ENCODE data around the gene GLI3.
A peak's percentile ranks its signal among the peaks of the same experiment; 100 is the strongest.

GLI3 gene

GRCh38 chr7:42236976-42237810 is at the start of gene GLI3:
Gene GLI3, minus strand, starts transcription at chr7:42237209. Its CDS starts 13,956 bp downstream, at chr7:42223253.
- peak within 1 kb of the TSS; percentile 83 for H3K4me3 ChIP-seq (ENCODE audit: low read length)
- peak; percentile 94 for DNase-seq (ENCODE audit: low read depth)
- peak; percentile 35 for TF ChIP-seq CTCF (conservative IDR thresholded peaks at IDR 0.05; ENCODE audit: low read length)

GRCh38 chr7:42285383-42285824 is 48.4 kb upstream of the GLI3 start:
- TF ChIP-seq CTCF (conservative IDR thresholded peaks at IDR 0.05; ENCODE audit: low read length), result no peak
- no peak overlapping the region for H3K4me3 ChIP-seq (ENCODE audit: low read length)
- DNase-seq (ENCODE audit: low read depth), result no peak

- peak; percentile 26 for DNase-seq (ENCODE audit: low read depth)
- no peak for TF ChIP-seq CTCF (conservative IDR thresholded peaks at IDR 0.05; ENCODE audit: low read length)
Observed at GRCh38 chr7:42283553-42283952, 46.5 kb upstream of the GLI3 start.

GRCh38 chr7:42278344-42278743 is 41.3 kb upstream of the GLI3 start:
- no peak for TF ChIP-seq CTCF (conservative IDR thresholded peaks at IDR 0.05; ENCODE audit: low read length)
- DNase-seq (ENCODE audit: low read depth), result no peak
- H3K4me3 ChIP-seq (ENCODE audit: low read length), result no peak overlapping the region

More at GRCh38 chr7:42283553-42283952, 46.5 kb upstream of the GLI3 start:
- H3K4me3 ChIP-seq (ENCODE audit: low read length), result no peak overlapping the region

- no peak for DNase-seq (ENCODE audit: low read depth)
- no peak overlapping the region for H3K4me3 ChIP-seq (ENCODE audit: low read length)
- TF ChIP-seq CTCF (conservative IDR thresholded peaks at IDR 0.05; ENCODE audit: low read length), result no peak
Observed at GRCh38 chr7:42274053-42274452, 37.0 kb upstream of the GLI3 start.

- peak; percentile 49 for DNase-seq (ENCODE audit: low read depth)
- TF ChIP-seq CTCF (conservative IDR thresholded peaks at IDR 0.05; ENCODE audit: low read length), result peak; percentile 67
- no peak overlapping the region for H3K4me3 ChIP-seq (ENCODE audit: low read length)
Observed at GRCh38 chr7:42272793-42273665, 36.0 kb upstream of the GLI3 start.
